Caco-2 (cell line): ENCODE data around the gene MKRN1. TPM values are rescaled to one million over a fixed set of nuclear protein-coding genes. Genes with fewer than 3 reads are reported as not detected.
"Not testable (repeated sequence)": the region's sequence is repeated elsewhere in the genome, so short reads cannot be mapped to it uniquely, and the experiment has no call there.

Experiments
- BruUV-seq: library from RNA; stranded (reverse); fragments of 400-500 nt; replicated peaks from 2 replicates; lab custom pipeline; 2021; lab: Mats Ljungman, UMichigan
- CTCF ChIA-PET: fragments of 300-600 bp; sonication (Branson Sonifier 250); formaldehyde crosslinking; loops from one replicate; lab custom pipeline; 2022; ENCODE audit warnings: antibody characterized with exemption; lab: Charles Lee
- POLR2A ChIA-PET: fragments of 300-600 bp; sonication (Branson Sonifier 250); formaldehyde crosslinking; loops from one replicate; lab custom pipeline; 2022; ENCODE audit warnings: antibody characterized with exemption; lab: Charles Lee
- DNase-seq, 2 experiments: peaks; one replicate each; pipeline versions ENCODE4 v3.0.0 to v3.0.0-alpha.2; 2020 to 2022
- H3K27me3 ChIP-seq: replicated peaks from 2 replicates; pipeline ENCODE4 v1.6.0; 2011; ENCODE audit warnings: low read length; ENCODE audit not compliant: control insufficient read depth, insufficient read depth
- H3K36me3 ChIP-seq: 2 replicates; pipeline ENCODE4 v1.5.1; 2011; ENCODE audit warnings: low read length; ENCODE audit not compliant: control insufficient read depth, insufficient read depth
- H3K4me1 ChIP-seq: fragments of 250-450 bp; sonication (Bioruptor Pico); 2 replicates; pipeline ENCODE4 v1.5.1; 2020; ENCODE audit warnings: mild to moderate bottlenecking
- H3K4me3 ChIP-seq: 2 replicates; pipeline ENCODE4 v1.5.1; 2011; ENCODE audit warnings: low read depth, mild to moderate bottlenecking, control low read depth, low read length
- H3K9me3 ChIP-seq: fragments of 250-450 bp; sonication (Bioruptor Pico); 2 replicates; pipeline ENCODE4 v1.5.1; 2020; ENCODE audit warnings: mild to moderate bottlenecking, moderate library complexity
- H3K27ac Mint-ChIP-seq: one replicate; pipeline ENCODE4 v1.8.0; 2022; ENCODE audit warnings: mixed read lengths; ENCODE audit not compliant: unreplicated experiment
- H3K27me3 Mint-ChIP-seq: one replicate; pipeline ENCODE4 v1.8.0; 2022; ENCODE audit warnings: mixed read lengths; ENCODE audit not compliant: insufficient read depth, unreplicated experiment
- H3K36me3 Mint-ChIP-seq: one replicate; pipeline ENCODE4 v1.8.0; 2022; ENCODE audit warnings: mild to moderate bottlenecking, mixed read lengths; ENCODE audit not compliant: insufficient read depth, unreplicated experiment
- H3K4me1 Mint-ChIP-seq: one replicate; pipeline ENCODE4 v1.8.0; 2022; ENCODE audit warnings: low read depth, mixed read lengths; ENCODE audit not compliant: unreplicated experiment
- H3K4me3 Mint-ChIP-seq: one replicate; pipeline ENCODE4 v1.8.0; 2022; ENCODE audit warnings: mild to moderate bottlenecking, moderate library complexity, mixed read lengths; ENCODE audit not compliant: unreplicated experiment
- H3K9me3 Mint-ChIP-seq: one replicate; pipeline ENCODE4 v1.8.0; 2022; ENCODE audit warnings: mixed read lengths; ENCODE audit not compliant: unreplicated experiment
- CTCF ChIP-seq, 2 experiments: fragments of 200-600 bp in 1 of 2; IDR thresholded peaks; 1 replicate in 1 of 2; 2 replicates in 1 of 2; pipeline versions ENCODE4 v1.5.1 to v1.8.0; 2011 to 2022; ENCODE audit warnings: antibody characterized with exemption in 1 of 2, control low read depth in 1 of 2, inconsistent platforms in 1 of 2, low read depth in 1 of 2, low read length in 1 of 2, mild to moderate bottlenecking in 1 of 2, moderate library complexity in 1 of 2; ENCODE audit not compliant: insufficient read depth in 1 of 2, severe bottlenecking in 1 of 2, unreplicated experiment in 1 of 2
- intact Hi-C: fragments of 100-400 bp; cut with micrococcal nuclease; formaldehyde crosslinking; loops from one replicate; pipeline ENCODE4 v1.10.0; 2022; ENCODE audit not compliant: unreplicated experiment
- total RNA-seq: library from RNA; stranded (reverse); gene quantifications from 2 replicates; pipeline ENCODE4 v1.2.3, GENCODE V29; 2022

MKRN1 gene
- total RNA-seq, 1 experiment from 2014 or later = 73.0 TPM

GRCh38 chr7:140512317-140513000 lies 33.2 kb upstream of the MKRN1 start:
- H3K27me3 Mint-ChIP-seq = no peaks in the 10 kb centered on the region
- no peaks in the 10 kb centered on the region for H3K36me3 Mint-ChIP-seq
- no peak overlapping the region for H3K27ac Mint-ChIP-seq
- no peak overlapping the region for H3K4me3 ChIP-seq
- H3K9me3 Mint-ChIP-seq = no peaks in the 10 kb centered on the region
- H3K36me3 ChIP-seq = no peaks in the 10 kb centered on the region
- no peak for TF ChIP-seq CTCF (IDR thresholded peaks at IDR 0.05; ENCODE audit: insufficient read depth in 1 of 2, low read depth in 1 of 2, low read length in 1 of 2, severe bottlenecking in 1 of 2, unreplicated experiment in 1 of 2)
- intact Hi-C loops = no loop called here
- no peak overlapping the region for H3K4me3 Mint-ChIP-seq
- DNase-seq = no peak
- CTCF ChIA-PET = interaction anchor here (0.7 kb wide), 1 partner anchor 74 kb away, joined by 3 read pairs; no protein-coding TSS in a partner anchor
- no peaks in the 10 kb centered on the region for H3K4me1 ChIP-seq
- POLR2A ChIA-PET = no interaction called here
- no peaks in the 10 kb centered on the region for H3K9me3 ChIP-seq
- no TSS peak for BruUV-seq
- no peaks in the 10 kb centered on the region for H3K27me3 ChIP-seq
- no peaks in the 10 kb centered on the region for H3K4me1 Mint-ChIP-seq

- Mint-ChIP-seq H3K36me3 (no peaks in the 10 kb centered on the region), H3K9me3 (no peaks in the 10 kb centered on the region), H3K4me1 (no peaks in the 10 kb centered on the region), H3K4me3 (no peak overlapping the region), H3K27ac (no peak overlapping the region), H3K27me3 (no peaks in the 10 kb centered on the region)
- Histone ChIP-seq H3K9me3 (no peaks in the 10 kb centered on the region), H3K36me3 (no peaks in the 10 kb centered on the region), H3K27me3 (no peaks in the 10 kb centered on the region), H3K4me1 (no peaks in the 10 kb centered on the region), H3K4me3 (no peak overlapping the region)
- TF ChIP-seq CTCF (IDR thresholded peaks at IDR 0.05; ENCODE audit: insufficient read depth in 1 of 2, low read depth in 1 of 2, low read length in 1 of 2, severe bottlenecking in 1 of 2, unreplicated experiment in 1 of 2) = no peak
- intact Hi-C loops = no loop called here
- no TSS peak for BruUV-seq
- CTCF ChIA-PET = no interaction called here
- DNase-seq = peak in 1 of 2 experiments; percentile 36
- POLR2A ChIA-PET = no interaction called here
Measured at GRCh38 chr7:140509789-140510188, 30.5 kb upstream of the MKRN1 start.

- H3K9me3 ChIP-seq, H3K36me3 Mint-ChIP-seq, POLR2A ChIA-PET, H3K27ac Mint-ChIP-seq, H3K4me1 Mint-ChIP-seq, H3K4me3 ChIP-seq, H3K36me3 ChIP-seq, H3K9me3 Mint-ChIP-seq, H3K4me1 ChIP-seq, H3K27me3 Mint-ChIP-seq, H3K4me3 Mint-ChIP-seq, DNase-seq, H3K27me3 ChIP-seq, intact Hi-C loops, BruUV-seq: not testable (repeated sequence)
- CTCF ChIA-PET = interaction anchor here (1.3 kb wide), 2 partner anchors 10 to 146 kb away, joined by 3 to 4 read pairs; no protein-coding TSS in a partner anchor
Measured at GRCh38 chr7:140507556-140507955, 28.3 kb upstream of the MKRN1 start.
